ENCODE measurements around the gene CCDC81. TPM values are rescaled to one million over a fixed set of nuclear protein-coding genes. Genes with fewer than 3 reads are reported as not detected.
"Not testable (repeated sequence)": the region's sequence is repeated elsewhere in the genome, so short reads cannot be mapped to it uniquely, and the experiment has no call there.

The CCDC81 gene
- total RNA-seq, 1 experiment from 2014 or later: 0.11 TPM

- Histone ChIP-seq H3K4me3 (ENCODE audit: low read length) (no peak overlapping the region), H3F3A (ENCODE audit: low read length, unreplicated experiment) (no peaks in the 10 kb centered on the region), H4K20me1 (ENCODE audit: low read length) (no peaks in the 10 kb centered on the region), H2AFZ (ENCODE audit: low read length) (no peak overlapping the region), H3K9me2 (replicated peaks; ENCODE audit: low read length) (no peaks in the 10 kb centered on the region), H3K4me2 (ENCODE audit: low read length) (no peak overlapping the region), H3K9me3 (ENCODE audit: low read length) (no peaks in the 10 kb centered on the region), H3K4me1 (ENCODE audit: insufficient read depth, low read length) (no peaks in the 10 kb centered on the region), H3K27me3 (ENCODE audit: low read length) (no peaks in the 10 kb centered on the region), H3K36me3 (ENCODE audit: low read depth, low read length) (no peaks in the 10 kb centered on the region), H3K9ac (ENCODE audit: low read length) (no peak overlapping the region), H3K79me2 (ENCODE audit: low read length) (no peaks in the 10 kb centered on the region), H3K27ac (ENCODE audit: low read length) (no peak overlapping the region)
- DNase-seq: no peak
- intact Hi-C loops (cut with micrococcal nuclease): no loop called here
- POLR2A ChIA-PET (ENCODE audit: unreplicated experiment): no interaction called here
- ATAC-seq: no peak
- CTCF ChIA-PET: no interaction called here
- BruUV-seq (replicated peaks): no TSS peak
- TF ChIP-seq CTCF (conservative IDR thresholded peaks at IDR 0.05; ENCODE audit: low read depth, low read length) (no peak), EZH2 (IDR thresholded peaks at IDR 0.05; ENCODE audit: low read length, unreplicated experiment) (no peak), EZH2phosphoT487 (IDR thresholded peaks at IDR 0.05; ENCODE audit: borderline replicate concordance, low read length) (no peak)
Measured at GRCh38 chr11:86421946-86422345, 47.3 kb downstream of the CCDC81 start.

- no peak overlapping the region for H3K4me2 ChIP-seq (ENCODE audit: low read length)
- no peaks in the 10 kb centered on the region for H4K20me1 ChIP-seq (ENCODE audit: low read length)
- H3K27ac ChIP-seq (ENCODE audit: low read length): no peak overlapping the region
- no peaks in the 10 kb centered on the region for H3F3A ChIP-seq (ENCODE audit: low read length, unreplicated experiment)
- no TSS peak for BruUV-seq (replicated peaks)
- ATAC-seq (no peak), DNase-seq (no peak)
- no peaks in the 10 kb centered on the region for H3K27me3 ChIP-seq (ENCODE audit: low read length)
- ChIA-PET POLR2A (ENCODE audit: unreplicated experiment) (no interaction called here), CTCF (no interaction called here)
- no peaks in the 10 kb centered on the region for H3K36me3 ChIP-seq (ENCODE audit: low read depth, low read length)
- intact Hi-C loops (cut with micrococcal nuclease): no loop called here
- no peaks in the 10 kb centered on the region for H3K4me1 ChIP-seq (ENCODE audit: insufficient read depth, low read length)
- no peak overlapping the region for H3K9ac ChIP-seq (ENCODE audit: low read length)
- no peaks in the 10 kb centered on the region for H3K9me3 ChIP-seq (ENCODE audit: low read length)
- TF ChIP-seq EZH2 (IDR thresholded peaks at IDR 0.05; ENCODE audit: low read length, unreplicated experiment) (no peak), CTCF (conservative IDR thresholded peaks at IDR 0.05; ENCODE audit: low read depth, low read length) (no peak), EZH2phosphoT487 (IDR thresholded peaks at IDR 0.05; ENCODE audit: borderline replicate concordance, low read length) (no peak)
- no peaks in the 10 kb centered on the region for H3K9me2 ChIP-seq (replicated peaks; ENCODE audit: low read length)
- H3K79me2 ChIP-seq (ENCODE audit: low read length): no peaks in the 10 kb centered on the region
- H3K4me3 ChIP-seq (ENCODE audit: low read length): no peak overlapping the region
- H2AFZ ChIP-seq (ENCODE audit: low read length): no peak overlapping the region
Measured at GRCh38 chr11:86422371-86422770, 47.7 kb downstream of the CCDC81 start.

GRCh38 chr11:86423488-86423887 lies 48.8 kb downstream of the CCDC81 start:
- ATAC-seq; H3K4me3 ChIP-seq (ENCODE audit: low read length); DNase-seq; H3K9me3 ChIP-seq (ENCODE audit: low read length); BruUV-seq (replicated peaks); H3K9ac ChIP-seq (ENCODE audit: low read length); H3K4me2 ChIP-seq (ENCODE audit: low read length); H3K79me2 ChIP-seq (ENCODE audit: low read length); CTCF ChIA-PET; H3F3A ChIP-seq (ENCODE audit: low read length, unreplicated experiment); H3K27me3 ChIP-seq (ENCODE audit: low read length); H3K4me1 ChIP-seq (ENCODE audit: insufficient read depth, low read length); POLR2A ChIA-PET (ENCODE audit: unreplicated experiment); H3K36me3 ChIP-seq (ENCODE audit: low read depth, low read length); H2AFZ ChIP-seq (ENCODE audit: low read length); intact Hi-C loops (cut with micrococcal nuclease); H3K27ac ChIP-seq (ENCODE audit: low read length); H4K20me1 ChIP-seq (ENCODE audit: low read length); H3K9me2 ChIP-seq (replicated peaks; ENCODE audit: low read length): not testable (repeated sequence)
